RKO (cell line): ENCODE measurements around the gene BCAP29.
A peak's percentile ranks its signal among the peaks of the same experiment; 100 is the strongest.
"Not testable (repeated sequence)": the region's sequence is repeated elsewhere in the genome, so short reads cannot be mapped to it uniquely, and the experiment has no call there.

Experiments
- DNase-seq: peaks from one replicate; pipeline ENCODE4 v3.0.0-alpha.2; 2016; ENCODE audit warnings: low spot score

The BCAP29 gene

DNA sequence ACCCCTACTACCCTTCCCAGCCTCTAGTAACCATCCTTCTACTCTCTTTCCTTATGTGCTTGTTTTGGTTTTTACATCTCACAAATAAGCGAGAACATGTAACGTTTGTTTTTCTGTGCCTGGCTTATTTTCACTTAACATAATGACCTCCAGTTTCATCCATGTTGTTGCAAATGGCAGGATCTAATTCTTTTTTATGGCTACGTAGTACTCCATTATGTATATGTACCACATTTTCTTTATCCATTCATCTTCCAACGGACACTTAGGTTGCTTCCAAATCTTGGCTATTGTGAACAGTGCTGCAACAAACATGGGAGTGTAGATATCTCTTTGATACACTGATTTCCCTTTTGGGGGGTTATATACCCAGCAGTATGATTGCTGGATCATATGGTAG lies 47.0 kb downstream of the BCAP29 start:
- no peak for DNase-seq

DNA sequence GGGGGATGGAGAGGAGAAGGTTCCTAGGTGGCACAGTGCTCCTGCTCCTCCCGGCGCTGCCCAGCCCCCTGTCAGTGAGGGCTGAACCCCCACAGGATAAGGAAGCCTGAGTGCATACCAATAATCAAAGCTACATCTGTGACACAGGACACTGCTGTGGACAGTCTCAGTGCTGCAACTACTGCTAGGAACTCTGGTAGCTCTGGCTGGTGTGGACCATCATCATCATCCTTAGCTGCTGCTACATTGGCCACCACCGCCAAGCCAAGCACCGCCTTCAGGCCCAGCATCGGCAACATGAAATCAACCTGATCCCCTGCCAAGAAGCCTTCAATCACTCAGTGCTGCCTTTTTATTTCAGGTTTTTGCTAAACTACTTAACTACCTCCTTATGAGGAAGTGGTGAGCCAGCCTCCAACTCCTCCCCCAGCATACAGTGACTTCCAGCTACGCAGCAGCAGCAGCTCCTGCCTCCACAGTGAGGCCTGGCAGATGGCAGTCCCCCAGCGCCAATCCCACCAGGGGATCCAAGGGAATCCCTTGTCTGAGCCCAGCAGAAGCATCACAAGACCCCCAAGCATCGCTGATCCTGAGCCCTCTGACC lies 48.5 kb downstream of the BCAP29 start:
- DNase-seq, result no peak

DNA sequence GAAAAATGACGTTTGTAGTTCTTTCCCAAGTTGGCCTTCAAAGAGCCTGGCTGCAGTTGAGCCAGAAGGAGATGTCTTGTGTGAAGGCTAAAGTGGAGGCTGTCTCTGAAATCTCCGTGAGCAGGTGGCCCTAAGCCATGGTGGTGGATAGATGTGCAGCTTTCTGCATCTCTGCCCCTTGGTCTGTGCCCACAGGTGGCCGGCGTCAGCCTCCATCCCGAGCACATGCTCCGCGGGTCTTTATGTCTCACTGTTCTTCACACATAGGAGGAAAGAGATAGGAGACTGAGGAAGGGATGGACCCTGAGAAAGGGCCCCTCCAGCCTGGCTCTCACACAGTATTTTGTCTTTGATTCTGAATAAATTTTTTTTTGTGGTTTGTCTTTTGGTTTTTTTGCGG lies 50.3 kb downstream of the BCAP29 start:
- no peak for DNase-seq

DNA sequence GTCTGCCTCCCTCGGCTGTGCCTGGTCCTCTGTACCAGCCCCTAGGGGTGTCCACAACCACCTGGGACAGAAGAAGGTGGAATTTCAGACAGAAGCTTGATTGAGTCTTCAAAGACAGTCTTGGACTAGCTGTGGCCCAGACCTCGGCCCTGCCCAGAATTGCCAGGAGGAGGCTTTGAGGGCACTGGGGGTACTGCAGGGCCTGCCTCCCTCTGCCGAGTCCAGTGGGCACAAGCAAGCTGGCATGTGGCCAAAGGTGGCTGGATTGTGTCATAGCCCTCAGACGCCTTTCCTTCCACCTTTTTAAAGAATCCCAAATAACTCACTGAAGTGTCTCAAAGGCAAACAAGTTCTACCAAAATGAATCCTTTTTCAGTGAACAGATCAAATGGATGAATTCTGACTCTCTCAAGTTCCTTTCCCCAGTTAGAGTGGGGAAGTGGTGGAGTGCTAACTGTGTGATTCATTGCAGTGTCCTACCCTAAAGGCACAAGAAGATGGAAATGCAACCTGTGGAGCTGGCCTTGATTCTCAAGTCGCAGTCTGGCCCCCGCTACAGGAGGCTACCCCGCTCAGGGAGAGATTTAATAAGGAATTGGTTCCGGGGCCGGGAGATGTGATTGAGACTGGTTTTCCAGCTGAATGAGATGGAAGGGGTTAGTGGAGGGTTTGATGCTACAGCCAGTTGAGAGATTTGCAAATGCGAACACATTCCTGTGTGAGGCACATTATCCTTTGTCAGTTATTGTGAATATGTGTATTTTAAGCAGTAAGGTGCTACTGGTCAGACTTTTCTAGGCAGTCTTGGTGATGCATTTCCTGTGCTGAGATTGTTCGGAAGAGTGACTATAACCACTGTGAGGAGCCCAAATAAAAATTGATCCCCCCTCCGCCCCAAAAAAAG lies 51.8 kb downstream of the BCAP29 start:
- peak; percentile 14 for DNase-seq

DNA sequence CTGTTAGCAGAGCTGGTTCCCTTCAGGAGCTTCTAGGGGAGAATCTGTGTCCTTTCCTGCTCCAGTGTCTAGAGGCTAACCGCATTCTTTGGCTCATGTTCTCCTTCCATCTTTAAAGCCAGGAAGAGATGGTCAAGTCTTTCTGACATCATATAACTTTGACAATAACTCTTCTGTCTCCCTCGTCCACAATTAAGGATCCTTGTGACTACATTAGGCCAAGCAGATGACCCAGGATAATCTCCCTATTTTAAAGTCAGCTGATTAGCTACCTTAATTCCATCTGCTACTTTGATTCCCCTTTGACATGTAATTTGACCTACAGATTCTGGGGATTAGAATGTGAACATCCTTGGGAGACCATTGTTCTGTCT lies 52.4 kb downstream of the BCAP29 start:
- no peak for DNase-seq

DNA sequence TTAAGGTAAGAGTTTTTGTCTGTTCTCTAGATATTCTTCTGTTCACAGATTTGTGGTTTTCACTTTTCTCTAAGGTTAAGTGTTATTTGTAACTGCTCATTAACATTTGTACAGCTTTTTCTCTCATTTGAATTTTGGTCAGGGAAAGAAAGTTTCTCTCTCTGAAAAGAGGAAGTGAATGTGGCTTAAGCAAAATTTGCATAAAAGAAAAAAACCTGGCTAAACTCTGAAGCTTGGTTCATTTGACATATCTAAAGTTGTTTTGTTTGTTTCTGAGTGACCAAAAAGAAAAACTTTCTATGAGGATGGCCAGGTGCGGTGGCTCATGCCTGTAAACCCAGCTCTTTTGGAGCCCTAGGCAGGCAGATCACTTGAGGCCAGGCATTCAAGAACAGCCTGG lies 58.5 kb downstream of the BCAP29 start:
- DNase-seq, result no peak

DNA sequence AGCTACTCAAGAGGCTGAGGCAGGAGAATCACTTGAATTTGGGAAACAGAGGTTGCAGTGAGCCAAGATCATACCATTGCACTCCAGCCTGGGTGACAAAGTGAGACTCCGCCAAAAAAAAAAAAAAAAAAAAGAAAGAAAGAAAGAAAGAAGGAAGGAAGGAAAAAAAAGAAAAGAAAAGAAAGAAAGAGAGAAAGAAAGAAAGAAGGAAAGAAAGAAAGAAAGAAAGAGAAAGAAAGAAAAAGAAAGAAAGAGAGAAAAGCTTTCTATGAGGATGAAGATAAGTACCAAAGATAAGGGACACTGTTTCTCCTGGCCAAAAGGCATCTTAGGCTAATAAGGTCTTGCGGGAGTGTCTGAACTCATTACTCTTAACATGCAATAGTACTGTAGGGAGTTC lies 59.0 kb downstream of the BCAP29 start:
- DNase-seq, result not testable (repeated sequence)

DNA sequence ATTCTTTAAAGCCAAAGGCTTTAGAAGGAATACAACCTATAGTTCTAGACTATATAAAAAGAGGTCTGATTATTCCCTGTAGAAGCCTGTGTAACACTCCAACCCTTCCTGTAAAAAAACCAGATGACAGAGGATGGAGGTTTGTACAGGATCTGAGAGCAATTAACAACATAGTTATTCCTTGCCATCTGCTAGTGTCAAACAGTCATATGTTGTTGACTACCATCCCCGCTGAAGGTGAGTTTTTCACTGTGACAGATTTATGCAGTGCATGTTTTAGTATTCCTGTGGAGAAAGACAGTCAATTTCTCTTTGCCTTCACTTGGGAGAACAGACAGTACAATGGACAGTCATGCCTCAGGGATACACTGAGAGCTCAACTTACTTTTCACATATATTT lies 61.6 kb downstream of the BCAP29 start:
- DNase-seq, result no peak

DNA sequence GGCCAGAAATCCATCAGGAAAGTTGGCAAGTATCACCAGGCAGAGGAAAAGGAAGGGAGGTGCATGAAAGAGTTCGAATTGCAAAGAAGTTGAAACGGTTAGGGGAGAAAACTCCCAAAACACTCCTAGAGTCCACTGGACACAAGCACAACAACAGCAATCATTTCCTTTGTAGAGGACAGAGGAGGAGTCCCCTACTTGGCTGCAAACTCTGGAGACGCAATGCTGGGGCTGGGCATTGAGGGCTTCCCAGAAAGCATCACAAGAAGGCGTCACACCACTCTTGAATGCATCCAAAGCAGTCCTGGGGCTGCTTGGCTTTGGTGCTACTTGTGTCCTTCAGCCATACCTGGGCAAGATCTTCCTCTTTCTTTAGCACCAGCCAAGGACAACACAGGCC lies 62.5 kb downstream of the BCAP29 start:
- DNase-seq, result no peak

DNA sequence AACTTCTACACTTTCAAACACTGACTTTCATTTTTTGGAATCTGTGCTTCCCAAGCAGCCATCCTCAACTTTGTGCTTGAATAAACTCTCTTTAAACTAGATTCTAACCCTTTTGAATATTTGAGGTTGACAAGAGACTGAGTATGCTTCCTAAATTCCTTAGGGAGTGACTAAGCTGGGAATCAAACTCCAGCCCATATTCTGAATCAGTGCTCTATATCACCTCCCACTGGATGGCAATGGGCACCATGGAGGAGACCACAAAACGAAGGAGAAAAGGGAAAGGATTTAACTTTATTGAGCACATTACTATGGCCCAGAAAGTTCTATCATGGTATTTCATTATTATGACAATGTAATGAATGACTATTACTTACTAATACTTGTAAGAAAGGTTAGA lies 63.4 kb downstream of the BCAP29 start:
- peak; percentile 78 for DNase-seq

DNA sequence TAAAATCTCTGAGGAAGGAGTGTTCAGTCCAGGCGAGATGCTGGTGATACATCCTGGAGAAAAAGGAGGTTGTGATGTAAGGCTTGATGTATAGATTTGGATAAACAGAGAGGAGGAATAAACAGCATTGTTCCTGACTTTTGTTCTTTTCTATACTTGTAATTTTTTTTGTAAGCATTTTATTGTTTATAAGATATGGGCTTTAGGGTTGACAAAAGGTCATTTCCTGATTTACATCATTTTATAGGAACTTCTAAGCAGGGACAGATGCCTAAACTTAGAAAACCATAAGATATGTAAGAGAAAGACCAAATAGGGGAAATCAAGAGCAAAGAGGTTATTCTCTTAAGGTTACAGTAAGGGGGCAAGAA lies 63.9 kb downstream of the BCAP29 start:
- no peak for DNase-seq

DNA sequence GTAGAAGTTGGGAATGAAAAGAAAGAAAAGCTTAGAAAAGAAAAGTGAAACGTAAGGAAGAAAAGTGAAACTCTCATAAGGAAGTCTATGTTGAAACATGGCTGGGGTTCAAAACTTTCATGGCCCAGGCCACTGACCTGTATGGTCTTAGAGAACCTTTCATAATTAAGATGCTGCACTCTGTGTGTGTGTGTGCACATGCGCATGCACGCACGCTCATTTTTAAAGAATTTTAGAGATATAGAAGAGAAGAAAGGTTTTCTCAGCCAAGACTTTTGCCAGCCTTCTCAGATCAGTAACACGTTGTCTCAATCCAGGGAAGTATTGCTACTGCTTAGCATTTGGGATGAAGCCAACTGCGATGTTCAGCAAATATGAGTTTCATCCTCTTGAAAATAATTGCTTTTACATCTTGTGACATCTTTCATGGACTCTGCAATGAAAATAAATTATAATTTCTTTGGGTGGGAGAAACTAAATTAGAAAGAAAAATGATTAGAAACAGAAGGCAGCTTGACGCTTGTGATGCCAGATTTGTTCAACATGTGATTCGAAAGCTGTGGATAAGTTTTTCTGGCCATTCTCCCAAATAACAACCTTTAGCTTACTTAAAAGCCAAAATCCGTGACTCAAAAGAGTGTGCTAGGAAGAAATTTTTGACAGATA lies 64.4 kb downstream of the BCAP29 start:
- DNase-seq, result no peak

DNA sequence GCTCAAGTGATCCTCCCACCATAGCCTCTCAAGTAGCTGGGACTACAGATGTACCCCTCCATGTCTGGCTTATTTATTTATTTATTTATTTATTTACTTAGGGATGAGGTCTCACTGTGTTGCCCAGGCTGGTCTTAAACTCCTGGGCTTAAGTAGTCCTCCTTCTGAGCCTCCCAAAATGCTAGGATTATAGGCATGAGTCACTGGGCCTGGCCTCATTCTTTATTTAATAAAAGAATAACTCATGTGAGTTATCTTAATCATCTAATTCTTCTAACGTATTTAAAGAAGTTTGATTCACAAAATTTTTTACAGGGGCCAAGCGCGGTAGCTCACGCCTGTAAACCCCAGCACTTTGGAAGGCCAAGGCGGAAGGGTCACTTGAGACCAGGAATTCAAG lies 72.6 kb downstream of the BCAP29 start:
- no peak for DNase-seq

DNA sequence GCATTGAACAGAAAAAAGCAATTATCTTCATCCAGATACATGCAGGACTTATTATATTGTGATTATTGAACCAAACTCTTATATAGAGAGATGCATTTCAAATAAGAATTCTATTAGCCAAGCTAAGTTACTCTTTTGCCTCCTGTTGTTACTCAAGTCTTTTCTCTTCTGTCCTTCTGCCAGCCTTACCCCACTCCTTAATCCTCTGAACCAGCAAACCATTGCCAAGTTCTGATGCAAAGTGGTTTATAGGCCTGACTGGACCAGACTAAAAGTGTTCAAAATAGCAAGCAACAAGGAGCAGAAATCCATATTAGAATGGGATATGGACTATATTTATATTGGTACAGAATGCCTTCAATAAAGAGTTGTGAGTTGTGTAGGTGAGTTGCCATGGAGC lies 78.4 kb downstream of the BCAP29 start:
- no peak for DNase-seq

DNA sequence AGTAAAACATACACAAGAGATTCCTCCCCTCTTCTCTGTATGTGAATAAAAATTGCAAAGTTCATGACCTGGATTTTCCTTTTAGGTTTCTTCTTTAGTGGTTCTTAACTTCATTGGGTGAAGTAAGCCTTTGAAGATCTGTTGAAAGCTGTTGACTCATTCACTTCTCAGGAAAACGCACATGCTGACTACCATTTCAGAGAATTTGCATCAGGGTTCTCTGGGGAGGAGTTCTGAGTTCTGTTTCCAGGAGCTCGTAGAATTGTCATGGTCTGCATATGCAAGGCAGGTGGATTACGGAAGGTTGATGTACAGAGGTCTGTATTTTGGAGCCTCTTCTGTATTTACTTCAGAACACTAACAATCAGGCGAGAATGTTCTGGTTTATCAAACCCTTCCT lies 79.6 kb downstream of the BCAP29 start:
- DNase-seq, result peak; percentile 64

DNA sequence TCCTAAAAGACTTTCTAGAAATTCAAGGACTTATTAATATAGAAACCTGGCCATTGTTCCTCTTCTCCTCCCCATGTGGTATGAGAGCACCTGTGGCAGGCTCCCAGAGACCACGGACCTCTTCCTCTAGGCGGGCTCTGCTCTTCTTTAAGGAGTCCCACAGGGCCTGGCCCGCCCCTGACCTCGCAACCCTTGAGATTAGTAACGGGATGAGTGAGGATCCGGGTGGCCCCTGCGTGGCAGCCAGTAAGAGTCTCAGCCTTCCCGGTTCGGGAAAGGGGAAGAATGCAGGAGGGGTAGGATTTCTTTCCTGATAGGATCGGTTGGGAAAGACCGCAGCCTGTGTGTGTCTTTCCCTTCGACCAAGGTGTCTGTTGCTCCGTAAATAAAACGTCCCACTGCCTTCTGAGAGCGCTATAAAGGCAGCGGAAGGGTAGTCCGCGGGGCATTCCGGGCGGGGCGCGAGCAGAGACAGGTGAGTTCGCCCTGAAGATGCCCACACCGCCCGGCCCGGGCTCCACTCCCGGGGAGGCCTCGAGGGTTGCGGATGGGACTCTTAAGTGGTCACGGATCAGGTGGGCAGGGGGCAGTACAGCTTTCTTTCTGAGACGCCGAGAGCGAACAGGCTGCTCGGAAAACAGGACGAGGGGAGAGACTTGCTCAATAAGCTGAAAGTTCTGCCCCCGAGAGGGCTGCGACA lies 80.5 kb downstream of the BCAP29 start, which contains the start of gene SLC26A4:
Gene SLC26A4 (plus strand): TSS at position 448 of the 700 bp plus-strand sequence. CDS start 814 bp downstream, outside the sequence.
- no peak for DNase-seq

DNA sequence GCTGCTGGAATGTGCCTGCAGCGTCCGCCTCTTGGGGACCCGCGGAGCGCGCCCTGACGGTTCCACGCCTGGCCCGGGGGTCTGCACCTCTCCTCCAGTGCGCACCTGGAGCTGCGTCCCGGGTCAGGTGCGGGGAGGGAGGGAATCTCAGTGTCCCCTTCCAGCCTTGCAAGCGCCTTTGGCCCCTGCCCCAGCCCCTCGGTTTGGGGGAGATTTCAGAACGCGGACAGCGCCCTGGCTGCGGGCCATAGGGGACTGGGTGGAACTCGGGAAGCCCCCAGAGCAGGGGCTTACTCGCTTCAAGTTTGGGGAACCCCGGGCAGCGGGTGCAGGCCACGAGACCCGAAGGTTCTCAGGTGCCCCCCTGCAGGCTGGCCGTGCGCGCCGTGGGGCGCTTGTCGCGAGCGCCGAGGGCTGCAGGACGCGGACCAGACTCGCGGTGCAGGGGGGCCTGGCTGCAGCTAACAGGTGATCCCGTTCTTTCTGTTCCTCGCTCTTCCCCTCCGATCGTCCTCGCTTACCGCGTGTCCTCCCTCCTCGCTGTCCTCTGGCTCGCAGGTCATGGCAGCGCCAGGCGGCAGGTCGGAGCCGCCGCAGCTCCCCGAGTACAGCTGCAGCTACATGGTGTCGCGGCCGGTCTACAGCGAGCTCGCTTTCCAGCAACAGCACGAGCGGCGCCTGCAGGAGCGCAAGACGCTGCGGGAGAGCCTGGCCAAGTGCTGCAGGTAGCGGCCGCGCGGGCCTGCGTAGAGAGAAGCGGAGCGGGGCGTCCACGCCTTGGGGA lies 81.2 kb downstream of the BCAP29 start:
- no peak for DNase-seq

DNA sequence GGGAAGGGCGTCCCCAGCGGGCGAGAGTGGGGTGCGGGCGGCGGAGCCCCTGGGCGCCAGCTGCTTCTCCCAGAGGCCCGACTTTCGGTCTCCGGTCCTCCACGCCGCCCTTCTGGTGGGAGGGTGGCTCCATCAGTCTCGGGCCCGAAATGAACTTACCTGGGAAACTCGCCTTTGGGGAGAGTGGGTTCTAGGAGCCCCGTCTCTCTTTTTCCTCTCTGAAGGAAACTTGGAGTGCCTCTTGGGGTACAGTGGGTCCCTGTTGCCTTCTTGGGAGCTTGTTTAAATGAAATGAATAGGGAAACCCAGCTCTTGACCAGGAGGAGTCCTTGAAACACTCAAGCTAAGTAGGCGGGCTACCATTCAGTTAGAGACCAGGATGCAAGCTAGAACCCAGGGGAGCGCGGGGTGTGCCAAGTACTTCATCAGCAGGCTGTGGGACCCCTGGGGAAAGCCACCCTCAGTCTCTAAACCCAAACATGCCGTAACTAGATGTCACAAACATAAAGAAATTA lies 81.9 kb downstream of the BCAP29 start:
- DNase-seq, result no peak

DNA sequence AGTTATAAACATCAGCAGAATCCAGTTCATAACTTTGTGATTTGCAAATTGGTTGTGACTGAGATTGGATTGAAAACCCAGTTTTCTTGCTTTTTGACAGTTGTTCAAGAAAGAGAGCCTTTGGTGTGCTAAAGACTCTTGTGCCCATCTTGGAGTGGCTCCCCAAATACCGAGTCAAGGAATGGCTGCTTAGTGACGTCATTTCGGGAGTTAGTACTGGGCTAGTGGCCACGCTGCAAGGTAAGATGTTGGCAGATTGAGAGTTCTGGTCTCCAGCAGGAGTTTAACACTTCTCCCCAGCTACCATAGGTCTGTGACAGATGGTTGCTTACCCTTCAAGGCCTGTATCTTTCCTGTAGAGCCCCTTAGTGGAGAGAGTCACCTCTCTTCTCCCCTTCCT lies 83.2 kb downstream of the BCAP29 start:
- DNase-seq, result no peak

DNA sequence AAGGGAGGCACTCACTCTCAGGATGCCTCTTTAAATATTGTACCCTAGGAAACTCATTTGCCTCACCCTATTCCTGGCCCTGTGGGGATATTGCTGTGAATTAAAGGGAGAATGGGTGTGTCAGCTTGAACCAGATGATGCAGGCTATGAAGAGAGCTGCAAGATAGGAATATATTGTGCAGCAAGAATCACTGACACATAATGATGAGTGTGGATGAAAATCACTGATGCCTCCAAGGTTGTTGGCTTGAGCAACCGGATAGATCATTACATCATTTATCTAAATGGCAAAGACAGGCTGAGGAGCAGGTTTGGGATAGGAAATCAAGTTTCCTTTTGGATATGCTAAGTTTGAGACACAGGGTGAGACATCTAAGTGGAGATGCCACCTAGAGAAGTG lies 86.7 kb downstream of the BCAP29 start:
- peak; percentile 30 for DNase-seq

DNA sequence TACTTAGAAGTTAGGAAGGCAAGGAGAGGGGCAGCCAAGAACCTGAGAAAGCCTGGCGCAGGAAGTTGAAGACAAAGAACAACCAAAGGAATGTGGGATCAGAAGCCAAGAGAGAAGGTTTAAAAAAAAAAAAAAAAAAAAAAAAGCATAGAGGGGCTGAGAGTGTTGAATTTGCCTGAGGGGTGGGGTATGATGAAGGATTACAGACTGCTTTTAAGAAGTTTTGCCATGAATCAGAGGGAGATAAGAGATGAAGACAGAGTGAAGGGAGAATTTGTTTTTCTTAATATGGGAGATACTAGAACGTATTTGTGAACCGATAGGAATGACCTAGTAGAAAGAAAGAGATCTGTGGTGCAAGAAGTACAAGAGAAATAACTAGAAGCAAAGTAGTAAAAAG lies 87.3 kb downstream of the BCAP29 start:
- DNase-seq, result no peak

DNA sequence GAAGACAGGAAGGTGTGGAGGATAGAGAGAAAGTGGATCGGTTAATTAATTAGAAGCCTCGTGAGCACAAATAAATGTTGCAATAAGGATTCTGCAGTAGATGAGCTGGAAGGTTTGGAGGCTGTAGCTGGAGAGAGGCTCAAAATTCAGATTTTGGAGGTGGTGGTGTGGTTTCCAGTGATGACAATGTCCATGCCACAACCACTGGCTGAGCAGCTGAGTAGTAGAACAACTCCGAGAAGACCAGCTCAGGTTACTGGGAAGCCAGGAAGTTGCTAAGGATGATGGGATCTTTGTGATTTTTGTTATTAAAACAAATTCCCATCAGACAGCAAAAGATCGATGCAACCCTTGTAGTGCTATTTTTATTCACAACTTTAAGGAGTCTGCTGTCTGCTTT lies 88.2 kb downstream of the BCAP29 start:
- no peak for DNase-seq
